Measurements from ENCODE around the gene CRB2.

The CRB2 gene

GRCh38 chr9:123368023-123368422 is 12.0 kb downstream of the CRB2 start:
- no peak for DNase-seq

- no peak for DNase-seq
These were observed 12.6 kb downstream of the CRB2 start for GRCh38 chr9:123368536-123369153.

- DNase-seq, result no peak
These were observed 13.3 kb downstream of the CRB2 start for GRCh38 chr9:123369296-123369695.

GRCh38 chr9:123370108-123370507 is 14.1 kb downstream of the CRB2 start:
- DNase-seq, result no peak

- no peak for DNase-seq
These were observed 14.7 kb downstream of the CRB2 start for GRCh38 chr9:123370526-123371227.

GRCh38 chr9:123371228-123371584 is 15.2 kb downstream of the CRB2 start:
- DNase-seq, result no peak

- no peak for DNase-seq
These were observed 16.0 kb downstream of the CRB2 start for GRCh38 chr9:123371805-123372590.

- no peak for DNase-seq
These were observed 16.9 kb downstream of the CRB2 start for GRCh38 chr9:123372766-123373446.

- DNase-seq, result no peak
These were observed 17.5 kb downstream of the CRB2 start for GRCh38 chr9:123373447-123373923.

- DNase-seq, result no peak
These were observed 17.9 kb downstream of the CRB2 start for GRCh38 chr9:123373946-123374345.

- DNase-seq, result no peak
These were observed 19.6 kb downstream of the CRB2 start for GRCh38 chr9:123375469-123376132.

GRCh38 chr9:123376218-123377071 is 20.4 kb downstream of the CRB2 start:
- no peak for DNase-seq

GRCh38 chr9:123377211-123377971 is 21.4 kb downstream of the CRB2 start:
- DNase-seq, result no peak

- DNase-seq, result no peak
These were observed 22.0 kb downstream of the CRB2 start for GRCh38 chr9:123378025-123378424.

GRCh38 chr9:123378956-123379660 is 23.1 kb downstream of the CRB2 start:
- DNase-seq, result no peak

- no peak for DNase-seq
These were observed 25.1 kb downstream of the CRB2 start for GRCh38 chr9:123380852-123381705.

- DNase-seq, result no peak
These were observed 26.9 kb downstream of the CRB2 start for GRCh38 chr9:123382653-123383511.

- DNase-seq, result no peak
These were observed 27.6 kb downstream of the CRB2 start for GRCh38 chr9:123383512-123384170.

Measured in activated CD4-positive, alpha-beta T cell treated with anti-CD3 and anti-CD28 coated beads, Interleukin-2, amount 50 U/mL, for 1 hour (primary cell).